Osteoblast (primary cell): ENCODE data around the gene RPN2. TPM values are rescaled to one million over a fixed set of nuclear protein-coding genes. Genes with fewer than 3 reads are reported as not detected.

Source experiments
- DNase-seq: peaks from one replicate; pipeline ENCODE4 v3.0.0; 2011; ENCODE audit warnings: low spot score, mixed read lengths; ENCODE audit not compliant: insufficient read length; ENCODE audit errors: missing footprints
- H2AFZ ChIP-seq: 2 replicates; pipeline ENCODE4 v1.6.0; 2011; ENCODE audit warnings: mild to moderate bottlenecking, low read length
- H3K27ac ChIP-seq: 2 replicates; pipeline ENCODE4 v1.5.1; 2011; ENCODE audit warnings: mild to moderate bottlenecking, low read depth, low read length, moderate library complexity
- H3K27me3 ChIP-seq: 2 replicates; pipeline ENCODE4 v1.6.0; 2012; ENCODE audit warnings: mild to moderate bottlenecking, control low read depth, inconsistent platforms, low read length, moderate library complexity; ENCODE audit not compliant: insufficient read depth
- H3K36me3 ChIP-seq: 2 replicates; pipeline ENCODE4 v1.5.1; 2011; ENCODE audit warnings: mild to moderate bottlenecking, low read length, control low read depth, moderate library complexity; ENCODE audit not compliant: insufficient read depth
- H3K4me1 ChIP-seq: 2 replicates; pipeline ENCODE4 v1.5.1; 2011; ENCODE audit warnings: mild to moderate bottlenecking, low read length, control low read depth, moderate library complexity; ENCODE audit not compliant: insufficient read depth
- H3K4me2 ChIP-seq: 2 replicates; pipeline ENCODE4 v1.6.0; 2011; ENCODE audit warnings: mild to moderate bottlenecking, low read length; ENCODE audit not compliant: insufficient read depth
- H3K4me3 ChIP-seq: fragments of 200-600 bp; sonication (generic); 3 replicates; pipeline ENCODE4 v1.5.1; 2012; ENCODE audit warnings: mild to moderate bottlenecking, low read length, inconsistent platforms; ENCODE audit not compliant: insufficient read depth
- H3K79me2 ChIP-seq: 2 replicates; pipeline ENCODE4 v1.6.0; 2012; ENCODE audit warnings: mild to moderate bottlenecking, low read length, control low read depth, inconsistent platforms; ENCODE audit not compliant: insufficient read depth
- H3K9me3 ChIP-seq: 2 replicates; pipeline ENCODE4 v1.5.1; 2011; ENCODE audit warnings: low read depth, low read length, control low read depth
- H4K20me1 ChIP-seq: 2 replicates; pipeline ENCODE4 v1.6.0; 2012; ENCODE audit warnings: mild to moderate bottlenecking, low read length, control low read depth; ENCODE audit not compliant: insufficient read depth
- CTCF ChIP-seq: IDR thresholded peaks from 2 replicates; pipeline ENCODE4 v1.5.1; 2011; ENCODE audit warnings: mild to moderate bottlenecking, low read depth, low read length, moderate library complexity; ENCODE audit errors: extremely low read depth
- total RNA-seq: library from RNA; depleted of rRNA; stranded (reverse); fragments of >200 nt; gene quantifications from 2 replicates; pipeline ENCODE4 v1.2.3, GENCODE V29; 2012

RPN2 gene
- total RNA-seq, 1 donor = 213 TPM

- H3K9me3 ChIP-seq = no peaks in the 10 kb centered on the region
- H3K36me3 ChIP-seq = peaks cover 20% of the 10 kb centered on the region
- peak overlapping the region; percentile 100 for H3K4me2 ChIP-seq
- no peaks in the 10 kb centered on the region for H3K27me3 ChIP-seq
- H3K4me3 ChIP-seq = peak overlapping the region; percentile 99
- H3K27ac ChIP-seq = peak overlapping the region; percentile 93
- peaks cover 57% of the 10 kb centered on the region for H3K79me2 ChIP-seq
- peak; percentile 79 for DNase-seq
- TF ChIP-seq CTCF = no peak
- H2AFZ ChIP-seq = peak overlapping the region; percentile 95
- H4K20me1 ChIP-seq = peaks cover 34% of the 10 kb centered on the region
- H3K4me1 ChIP-seq = peaks cover 12% of the 10 kb centered on the region
These were observed 774 bp downstream of the RPN2 start for GRCh38 chr20:37179683-37180524.

GRCh38 chr20:37185686-37186085, 6.6 kb downstream of the RPN2 start:
- Histone ChIP-seq H3K4me2 (no peak overlapping the region), H3K9me3 (no peaks in the 10 kb centered on the region), H3K4me3 (no peak overlapping the region), H4K20me1 (peaks cover 33% of the 10 kb centered on the region), H3K79me2 (peaks cover 93% of the 10 kb centered on the region), H3K27ac (no peak overlapping the region), H3K4me1 (peaks cover under 1% of the 10 kb centered on the region), H3K27me3 (no peaks in the 10 kb centered on the region), H3K36me3 (peaks cover 49% of the 10 kb centered on the region), H2AFZ (no peak overlapping the region)
- no peak for TF ChIP-seq CTCF
- DNase-seq = no peak

- Histone ChIP-seq H3K36me3 (peaks cover 40% of the 10 kb centered on the region), H3K4me2 (no peak overlapping the region), H2AFZ (no peak overlapping the region), H3K27ac (no peak overlapping the region), H3K27me3 (no peaks in the 10 kb centered on the region), H3K9me3 (no peaks in the 10 kb centered on the region), H4K20me1 (peaks cover 41% of the 10 kb centered on the region), H3K4me3 (no peak overlapping the region), H3K79me2 (peaks cover 91% of the 10 kb centered on the region), H3K4me1 (peaks cover 3% of the 10 kb centered on the region)
- DNase-seq = no peak
- no peak for TF ChIP-seq CTCF
These were observed 9.7 kb downstream of the RPN2 start for GRCh38 chr20:37188787-37189186.

- peaks cover 89% of the 10 kb centered on the region for H3K79me2 ChIP-seq
- peaks cover 38% of the 10 kb centered on the region for H4K20me1 ChIP-seq
- no peak overlapping the region for H3K4me3 ChIP-seq
- H3K36me3 ChIP-seq = peaks cover 33% of the 10 kb centered on the region
- no peak overlapping the region for H3K27ac ChIP-seq
- no peak for TF ChIP-seq CTCF
- peaks cover 3% of the 10 kb centered on the region for H3K4me1 ChIP-seq
- H3K27me3 ChIP-seq = no peaks in the 10 kb centered on the region
- H2AFZ ChIP-seq = no peak overlapping the region
- H3K9me3 ChIP-seq = no peaks in the 10 kb centered on the region
- no peak for DNase-seq
- no peak overlapping the region for H3K4me2 ChIP-seq
These were observed 10.4 kb downstream of the RPN2 start for GRCh38 chr20:37189416-37190016.
